Aorta (tissue), 5 donors: Measurements from ENCODE around the gene GALR3. TPM values are rescaled to one million over a fixed set of nuclear protein-coding genes. Genes with fewer than 3 reads are reported as not detected.

ENCODE experiments used
- ATAC-seq: fragments of 200-7000 bp; cut with Tn5 transposase; one replicate; pipeline ENCODE4 v1.9.1; 2022; ENCODE audit warnings: moderate library complexity; ENCODE audit not compliant: low FRiP score
- DNase-seq, 2 donors: peaks; one replicate each; pipeline ENCODE4 v3.0.0-alpha.2; 2020
- H3K27ac ChIP-seq, 2 donors: one replicate each; pipeline ENCODE4 v1.5.1; 2013; ENCODE audit warnings: low read length in 2 of 2, mild to moderate bottlenecking in 2 of 2, moderate library complexity in 2 of 2, control low read depth in 1 of 2, inconsistent platforms in 1 of 2, low read depth in 1 of 2
- H3K27me3 ChIP-seq, 2 donors: one replicate each; pipeline ENCODE4 v1.6.1; 2013; ENCODE audit warnings: control low read depth in 1 of 2, low read length in 1 of 2, mild to moderate bottlenecking in 1 of 2, moderate library complexity in 1 of 2; ENCODE audit not compliant: insufficient read depth in 2 of 2, control insufficient read depth in 1 of 2
- H3K36me3 ChIP-seq, 2 donors: one replicate each; pipeline ENCODE4 v1.6.1; 2013; ENCODE audit warnings: control low read depth in 1 of 2, low read length in 1 of 2, mild to moderate bottlenecking in 1 of 2; ENCODE audit not compliant: insufficient read depth in 2 of 2, control insufficient read depth in 1 of 2
- H3K4me1 ChIP-seq, 2 donors: one replicate each; pipeline ENCODE4 v1.6.1; 2013; ENCODE audit warnings: low read length in 2 of 2, control low read depth in 1 of 2, mild to moderate bottlenecking in 1 of 2, moderate library complexity in 1 of 2; ENCODE audit not compliant: insufficient read depth in 2 of 2, control insufficient read depth in 1 of 2
- H3K4me3 ChIP-seq, 2 donors: one replicate each; pipeline ENCODE4 v1.5.1; 2013; ENCODE audit warnings: low read length in 2 of 2, control low read depth in 1 of 2, mild to moderate bottlenecking in 1 of 2
- H3K9me3 ChIP-seq: one replicate; pipeline ENCODE4 v1.6.1; 2013; ENCODE audit warnings: mild to moderate bottlenecking, low read length; ENCODE audit not compliant: control insufficient read depth
- WGBS, 2 donors: extraction: QIAGEN DNeasy Blood & Tissue Kit; methylation state at CpG; one replicate each; pipeline ENCODE4 v1.1.7; 2013; 5-methylcytosine and 5-hydroxymethylcytosine counted together
- intact Hi-C, 2 donors: fragments of 100-400 bp; cut with DNase I; formaldehyde crosslinking; loops; one replicate each; pipeline versions ENCODE4 v1.14.2 to v1.15.0; 2022
- long read RNA-seq, 2 donors: library from polyadenylated mRNA; unstranded; transcript quantifications; one replicate each; pipeline ENCODE4 v2.0.0, GENCODE V29; 2020 to 2021
- polyA plus RNA-seq, 2 donors: library from polyadenylated mRNA; stranded (reverse); fragments of 200-250 nt; gene quantifications; one replicate each; pipeline ENCODE4 v1.2.3, GENCODE V29; 2013
- total RNA-seq, 2 donors: library from RNA; stranded (reverse); fragmentation: NEBNext Ultra II Directional; extraction: Animal tissue kit (Norgen Biotek cat#: 25700); gene quantifications; one replicate each; pipeline ENCODE4 v1.2.1, GENCODE V29; 2021
- donor health status: healthy with polysubstance abuse.
- donor health status: Bipolar disorder and iron deficiency.
- donor health status: DM: no; HTN: no; CAD: no.
- donor health status: DM: no; HTN: no; CAD: no.
- donor health status: DM: yes; HTN: yes; CAD: no.

The GALR3 gene
- total RNA-seq = not detected
- polyA plus RNA-seq = under 1 TPM in 1 of 2 donors, not detected in 1; 0.28 TPM
- long read RNA-seq, donor 1 = 0 reads
- long read RNA-seq, donor 2 = 0 reads

GRCh38 chr22:37823134-37823985, at the start of gene GALR3:
Gene GALR3 (plus strand): TSS chr22:37823382. CDS start chr22:37823407, 25 bp downstream.
- DNase-seq (no peak), ATAC-seq (no peak)
- 63 to 65% methylated on average over 21 of the region's 21 CpGs for WGBS, 2 donors
- Histone ChIP-seq H3K4me1 (no peaks in the 10 kb centered on the region), H3K4me3 (no peak within 1 kb of the TSS), H3K36me3 (no peaks in the 10 kb centered on the region), H3K27me3 (no peaks in the 10 kb centered on the region), H3K27ac (no peak within 1 kb of the TSS), H3K9me3 (no peaks in the 10 kb centered on the region)
- intact Hi-C loops = loop anchor here in 1 of 2 donors (10.0 kb wide), 1 partner anchor 111 kb away; no protein-coding TSS in a partner anchor

GRCh38 chr22:37774728-37775127, 48.5 kb upstream of the GALR3 start:
- DNase-seq (no peak), ATAC-seq (no peak)
- 83 to 93% methylated on average over 3 of the region's 3 CpGs for WGBS, 2 donors
- Histone ChIP-seq H3K36me3 (peaks cover 0 to 3% of the 10 kb centered on the region in 2 donors), H3K27me3 (no peaks in the 10 kb centered on the region), H3K9me3 (no peaks in the 10 kb centered on the region), H3K4me1 (no peaks in the 10 kb centered on the region), H3K27ac (no peak overlapping the region), H3K4me3 (no peak overlapping the region)
- intact Hi-C loops = no loop called here

GRCh38 chr22:37775785-37776638, 47.2 kb upstream of the GALR3 start:
- H3K36me3 ChIP-seq = peaks cover 0 to 3% of the 10 kb centered on the region in 2 donors
- H3K4me1 ChIP-seq = no peaks in the 10 kb centered on the region
- H3K9me3 ChIP-seq = no peaks in the 10 kb centered on the region
- no peak overlapping the region for H3K27ac ChIP-seq
- no peak for DNase-seq
- no peaks in the 10 kb centered on the region for H3K27me3 ChIP-seq
- WGBS, 2 donors = 81 to 83% methylated on average over 17 of the region's 17 CpGs
- ATAC-seq = no peak
- no peak overlapping the region for H3K4me3 ChIP-seq
- intact Hi-C loops = no loop called here

- no peak for DNase-seq
- 67 to 76% methylated on average over 10 of the region's 10 CpGs for WGBS, 2 donors
- H3K36me3 ChIP-seq = peaks cover 0 to 3% of the 10 kb centered on the region in 2 donors
- no peak for ATAC-seq
- no peaks in the 10 kb centered on the region for H3K9me3 ChIP-seq
- intact Hi-C loops = no loop called here
- H3K27ac ChIP-seq = no peak overlapping the region
- no peaks in the 10 kb centered on the region for H3K27me3 ChIP-seq
- H3K4me3 ChIP-seq = no peak overlapping the region
- no peaks in the 10 kb centered on the region for H3K4me1 ChIP-seq
Observed at GRCh38 chr22:37776639-37777005, 46.6 kb upstream of the GALR3 start.

- Histone ChIP-seq H3K9me3 (no peaks in the 10 kb centered on the region), H3K27ac (no peak overlapping the region), H3K4me3 (no peak overlapping the region), H3K27me3 (no peaks in the 10 kb centered on the region), H3K4me1 (no peaks in the 10 kb centered on the region), H3K36me3 (peaks cover 0 to 3% of the 10 kb centered on the region in 2 donors)
- ATAC-seq = peak; percentile 8
- no peak for DNase-seq
- 18% methylated on average over 11 of the region's 11 CpGs for WGBS, 2 donors
- intact Hi-C loops = no loop called here
Observed at GRCh38 chr22:37777122-37777687, 46.0 kb upstream of the GALR3 start.

- WGBS, 2 donors = 81% methylated on average over 10 of the region's 10 CpGs
- ATAC-seq = no peak
Observed at GRCh38 chr22:37778370-37779009, 44.7 kb upstream of the GALR3 start.

GRCh38 chr22:37781434-37782059, 41.6 kb upstream of the GALR3 start:
- H3K4me1 ChIP-seq = no peaks in the 10 kb centered on the region
- H3K4me3 ChIP-seq = no peak overlapping the region
- no peak for ATAC-seq
- H3K36me3 ChIP-seq = no peaks in the 10 kb centered on the region
- intact Hi-C loops = no loop called here
- H3K9me3 ChIP-seq = no peaks in the 10 kb centered on the region
- no peak for DNase-seq
- no peaks in the 10 kb centered on the region for H3K27me3 ChIP-seq
- no peak overlapping the region for H3K27ac ChIP-seq
- 46 to 48% methylated on average over 13 of the region's 13 CpGs for WGBS, 2 donors

More at GRCh38 chr22:37778370-37779009, 44.7 kb upstream of the GALR3 start:
- intact Hi-C loops = no loop called here
- Histone ChIP-seq H3K4me1 (no peaks in the 10 kb centered on the region), H3K27me3 (no peaks in the 10 kb centered on the region), H3K27ac (no peak overlapping the region), H3K9me3 (no peaks in the 10 kb centered on the region), H3K36me3 (peaks cover 0 to 2% of the 10 kb centered on the region in 2 donors), H3K4me3 (no peak overlapping the region)
- no peak for DNase-seq
